Neural cell (in vitro differentiated cells): ENCODE data around the gene RAB5B.

Experiments
- POLR2AphosphoS5 ChIP-seq: IDR thresholded peaks from 2 replicates; pipeline ENCODE4 v1.6.1; 2012
- TF ChIP-seq, protein P1 (sequence below): fragments of 450-650 bp; IDR thresholded peaks from 2 replicates; pipeline ENCODE4 v1.5.1; 2014; ENCODE audit warnings: antibody characterized with exemption, mild to moderate bottlenecking, moderate library complexity; ENCODE audit not compliant: poor library complexity, severe bottlenecking

DNA sequence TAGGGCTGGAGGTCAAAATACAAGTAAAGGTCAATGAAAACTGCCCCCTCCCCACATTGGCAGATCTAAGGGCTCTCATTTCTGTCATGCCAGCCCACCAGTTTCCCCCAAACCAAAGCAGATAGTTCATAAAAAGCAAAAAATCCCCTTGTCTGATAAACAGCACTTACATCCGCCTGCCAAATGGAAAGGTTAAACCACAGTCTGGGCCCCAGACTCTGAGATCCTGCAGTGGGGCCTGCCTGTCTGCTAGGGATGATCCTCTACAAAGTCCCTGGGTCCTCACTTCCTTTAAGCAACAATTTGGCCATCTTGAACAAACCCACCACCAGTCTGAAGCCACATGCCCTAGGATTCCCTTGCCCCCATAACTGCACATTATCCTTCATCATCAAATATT, 58.1 kb downstream of the RAB5B start:
- TF ChIP-seq, protein P1, sequence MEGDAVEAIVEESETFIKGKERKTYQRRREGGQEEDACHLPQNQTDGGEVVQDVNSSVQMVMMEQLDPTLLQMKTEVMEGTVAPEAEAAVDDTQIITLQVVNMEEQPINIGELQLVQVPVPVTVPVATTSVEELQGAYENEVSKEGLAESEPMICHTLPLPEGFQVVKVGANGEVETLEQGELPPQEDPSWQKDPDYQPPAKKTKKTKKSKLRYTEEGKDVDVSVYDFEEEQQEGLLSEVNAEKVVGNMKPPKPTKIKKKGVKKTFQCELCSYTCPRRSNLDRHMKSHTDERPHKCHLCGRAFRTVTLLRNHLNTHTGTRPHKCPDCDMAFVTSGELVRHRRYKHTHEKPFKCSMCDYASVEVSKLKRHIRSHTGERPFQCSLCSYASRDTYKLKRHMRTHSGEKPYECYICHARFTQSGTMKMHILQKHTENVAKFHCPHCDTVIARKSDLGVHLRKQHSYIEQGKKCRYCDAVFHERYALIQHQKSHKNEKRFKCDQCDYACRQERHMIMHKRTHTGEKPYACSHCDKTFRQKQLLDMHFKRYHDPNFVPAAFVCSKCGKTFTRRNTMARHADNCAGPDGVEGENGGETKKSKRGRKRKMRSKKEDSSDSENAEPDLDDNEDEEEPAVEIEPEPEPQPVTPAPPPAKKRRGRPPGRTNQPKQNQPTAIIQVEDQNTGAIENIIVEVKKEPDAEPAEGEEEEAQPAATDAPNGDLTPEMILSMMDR = no peak
- no peak for TF ChIP-seq POLR2AphosphoS5
